ENCODE data around the gene PTPN7. TPM values are rescaled to one million over a fixed set of nuclear protein-coding genes. Genes with fewer than 3 reads are reported as not detected.
"Not testable (repeated sequence)": the region's sequence is repeated elsewhere in the genome, so short reads cannot be mapped to it uniquely, and the experiment has no call there.

The PTPN7 gene
- total RNA-seq, 1 experiment from 2014 or later: 0.33 TPM

DNA sequence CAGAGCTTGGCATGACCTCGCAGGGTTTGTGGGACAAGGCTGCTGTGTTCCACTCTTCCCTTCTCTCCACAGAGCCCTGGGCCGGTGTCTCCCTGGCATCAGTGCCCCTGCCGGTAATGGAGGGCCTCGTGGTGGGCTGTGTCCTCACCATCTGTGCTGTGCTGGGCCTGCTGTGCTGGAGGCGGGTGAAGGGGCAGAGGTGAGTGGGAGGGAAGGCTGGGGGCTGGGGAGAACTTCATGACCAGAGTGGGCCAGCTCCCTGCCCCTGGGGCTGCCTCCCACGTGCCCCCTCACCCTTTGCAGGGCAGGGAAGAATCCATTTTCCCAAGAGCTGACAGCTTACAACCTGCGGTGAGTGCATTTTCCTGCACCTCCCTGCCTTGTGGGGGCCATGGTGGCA, 21.2 kb upstream of the PTPN7 start:
- no peak for TF ChIP-seq POLR2AphosphoS5 (IDR thresholded peaks at IDR 0.05; ENCODE audit: low read depth, low read length)
- no peak for TF ChIP-seq SIN3A (IDR thresholded peaks at IDR 0.05; ENCODE audit: borderline replicate concordance, insufficient read depth, low read depth, low read length)
- TF ChIP-seq TCF7L2 (IDR thresholded peaks at IDR 0.05; ENCODE audit: low read depth, low read length): no peak
- H3K4me1 ChIP-seq (ENCODE audit: control insufficient read depth, insufficient read depth, low read length): peaks cover 7% of the 10 kb centered on the region
- no peaks in the 10 kb centered on the region for H3K36me3 ChIP-seq (ENCODE audit: control insufficient read depth, insufficient read depth, low read length)
- H3K4me3 ChIP-seq (ENCODE audit: low read depth in 2 of 2, low read length in 2 of 2): no peak overlapping the region
- no peak for DNase-seq (ENCODE audit: low read depth, low spot score)
- BruUV-seq (replicated peaks): no TSS peak
- ChIA-PET CTCF (interaction anchor here (0.5 kb wide), 1 partner anchor 175 kb away, joined by 4 read pairs; no protein-coding TSS in a partner anchor), POLR2A (no interaction called here)
- no peak for ATAC-seq
- no peak overlapping the region for H3K27ac ChIP-seq (ENCODE audit: low read length)
- in situ Hi-C loops (cut with HindIII; ENCODE audit: low pct_unique_long_range_greater_than_20kb, low sequenced_read_pairs): no loop called here
- no peaks in the 10 kb centered on the region for H3K27me3 ChIP-seq (ENCODE audit: control insufficient read depth, insufficient read depth, low read length)
- intact Hi-C loops (cut with micrococcal nuclease; ENCODE audit: unreplicated experiment): loop anchor here (10.0 kb wide), 1 partner anchor 533 kb away; the partner anchor contains the start of gene SYT2
- H3K9me3 ChIP-seq (ENCODE audit: control insufficient read depth, insufficient read depth, low read depth, low read length): no peaks in the 10 kb centered on the region

DNA sequence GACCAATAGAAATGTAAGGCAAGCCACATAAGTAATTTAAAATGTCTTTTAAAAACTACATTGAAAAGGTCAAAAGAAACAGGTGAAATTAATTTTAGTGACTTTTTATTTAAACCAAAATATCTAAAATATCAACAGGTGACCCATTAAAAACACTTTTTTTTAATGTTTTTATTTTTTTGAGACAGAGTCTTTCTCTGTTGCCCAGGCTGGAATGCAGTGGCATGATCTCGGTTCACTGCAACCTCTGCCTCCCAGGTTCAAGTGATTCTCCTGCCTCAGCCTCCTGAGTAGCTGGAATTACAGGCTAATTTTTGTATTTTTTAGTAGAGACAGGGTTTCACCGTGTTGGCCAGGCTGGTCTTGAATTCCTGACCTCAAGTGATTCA, 20.3 kb upstream of the PTPN7 start:
- CTCF ChIA-PET: interaction anchor here (1.3 kb wide), 1 partner anchor 8 kb away, joined by 4 read pairs; no protein-coding TSS in a partner anchor
- H3K9me3 ChIP-seq (ENCODE audit: control insufficient read depth, insufficient read depth, low read depth, low read length); H3K36me3 ChIP-seq (ENCODE audit: control insufficient read depth, insufficient read depth, low read length); BruUV-seq (replicated peaks); H3K27me3 ChIP-seq (ENCODE audit: control insufficient read depth, insufficient read depth, low read length); DNase-seq (ENCODE audit: low read depth, low spot score); in situ Hi-C loops (cut with HindIII; ENCODE audit: low pct_unique_long_range_greater_than_20kb, low sequenced_read_pairs); POLR2A ChIA-PET; ATAC-seq; H3K4me1 ChIP-seq (ENCODE audit: control insufficient read depth, insufficient read depth, low read length); H3K4me3 ChIP-seq (ENCODE audit: low read depth in 2 of 2, low read length in 2 of 2); H3K27ac ChIP-seq (ENCODE audit: low read length): not testable (repeated sequence)
- intact Hi-C loops (cut with micrococcal nuclease; ENCODE audit: unreplicated experiment): loop anchor here (10.0 kb wide), 1 partner anchor 534 kb away; the partner anchor contains the start of gene SYT2

DNA sequence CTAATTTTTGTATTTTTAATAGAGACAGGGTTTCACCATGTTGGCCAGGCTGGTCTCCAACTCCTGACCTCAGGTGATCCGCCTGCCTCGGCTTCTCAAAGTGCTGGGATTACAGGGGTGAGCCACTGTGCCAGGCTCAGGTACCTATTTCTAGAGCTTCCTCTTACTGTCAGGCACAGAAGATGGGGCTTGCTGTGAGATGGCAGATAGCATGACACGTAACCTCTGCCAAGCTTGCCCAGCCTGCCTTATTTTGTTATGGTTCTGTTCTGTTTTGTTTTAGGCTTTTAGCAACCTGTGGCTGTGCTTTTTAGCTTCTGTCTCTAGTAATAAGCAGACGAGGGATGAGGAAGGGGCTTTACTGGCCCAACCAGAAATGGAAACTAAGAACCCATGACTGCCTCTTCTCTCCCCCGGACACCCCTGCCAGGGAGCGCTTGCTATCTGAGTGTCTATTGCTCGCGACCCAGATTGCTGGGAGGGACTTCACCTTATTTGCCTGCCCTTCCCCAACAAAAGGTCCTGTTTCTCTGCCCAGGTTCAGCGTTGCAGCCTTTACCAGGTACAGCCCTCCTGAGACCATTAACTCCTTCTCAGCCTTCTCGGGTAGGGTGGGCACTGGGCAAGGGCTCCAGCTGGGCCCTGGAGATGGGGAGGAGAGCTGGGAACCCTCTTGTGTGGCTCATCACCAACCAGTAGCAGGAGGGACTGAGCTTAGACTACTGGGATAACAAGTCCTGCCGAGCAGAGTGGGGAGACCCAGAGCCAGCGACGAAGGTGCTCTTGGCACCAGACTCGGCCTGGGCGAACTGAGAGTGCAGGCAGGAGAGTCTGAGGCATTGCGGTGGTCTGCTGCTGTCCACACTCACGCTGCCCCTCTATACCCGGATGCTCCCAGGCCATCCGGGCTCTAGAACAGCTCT, 19.7 kb upstream of the PTPN7 start:
- ChIA-PET CTCF (interaction anchor here (1.3 kb wide), 1 partner anchor 9 kb away, joined by 4 read pairs; no protein-coding TSS in a partner anchor), POLR2A (no interaction called here)
- TF ChIP-seq POLR2AphosphoS5 (IDR thresholded peaks at IDR 0.05; ENCODE audit: low read depth, low read length): no peak
- no peak for TF ChIP-seq SIN3A (IDR thresholded peaks at IDR 0.05; ENCODE audit: borderline replicate concordance, insufficient read depth, low read depth, low read length)
- TF ChIP-seq, protein P1, sequence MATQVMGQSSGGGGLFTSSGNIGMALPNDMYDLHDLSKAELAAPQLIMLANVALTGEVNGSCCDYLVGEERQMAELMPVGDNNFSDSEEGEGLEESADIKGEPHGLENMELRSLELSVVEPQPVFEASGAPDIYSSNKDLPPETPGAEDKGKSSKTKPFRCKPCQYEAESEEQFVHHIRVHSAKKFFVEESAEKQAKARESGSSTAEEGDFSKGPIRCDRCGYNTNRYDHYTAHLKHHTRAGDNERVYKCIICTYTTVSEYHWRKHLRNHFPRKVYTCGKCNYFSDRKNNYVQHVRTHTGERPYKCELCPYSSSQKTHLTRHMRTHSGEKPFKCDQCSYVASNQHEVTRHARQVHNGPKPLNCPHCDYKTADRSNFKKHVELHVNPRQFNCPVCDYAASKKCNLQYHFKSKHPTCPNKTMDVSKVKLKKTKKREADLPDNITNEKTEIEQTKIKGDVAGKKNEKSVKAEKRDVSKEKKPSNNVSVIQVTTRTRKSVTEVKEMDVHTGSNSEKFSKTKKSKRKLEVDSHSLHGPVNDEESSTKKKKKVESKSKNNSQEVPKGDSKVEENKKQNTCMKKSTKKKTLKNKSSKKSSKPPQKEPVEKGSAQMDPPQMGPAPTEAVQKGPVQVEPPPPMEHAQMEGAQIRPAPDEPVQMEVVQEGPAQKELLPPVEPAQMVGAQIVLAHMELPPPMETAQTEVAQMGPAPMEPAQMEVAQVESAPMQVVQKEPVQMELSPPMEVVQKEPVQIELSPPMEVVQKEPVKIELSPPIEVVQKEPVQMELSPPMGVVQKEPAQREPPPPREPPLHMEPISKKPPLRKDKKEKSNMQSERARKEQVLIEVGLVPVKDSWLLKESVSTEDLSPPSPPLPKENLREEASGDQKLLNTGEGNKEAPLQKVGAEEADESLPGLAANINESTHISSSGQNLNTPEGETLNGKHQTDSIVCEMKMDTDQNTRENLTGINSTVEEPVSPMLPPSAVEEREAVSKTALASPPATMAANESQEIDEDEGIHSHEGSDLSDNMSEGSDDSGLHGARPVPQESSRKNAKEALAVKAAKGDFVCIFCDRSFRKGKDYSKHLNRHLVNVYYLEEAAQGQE (IDR thresholded peaks at IDR 0.05; ENCODE audit: insufficient read depth in 1 of 2, low read depth in 2 of 2, low read length in 1 of 2): no peak
- TF ChIP-seq, protein P2, sequence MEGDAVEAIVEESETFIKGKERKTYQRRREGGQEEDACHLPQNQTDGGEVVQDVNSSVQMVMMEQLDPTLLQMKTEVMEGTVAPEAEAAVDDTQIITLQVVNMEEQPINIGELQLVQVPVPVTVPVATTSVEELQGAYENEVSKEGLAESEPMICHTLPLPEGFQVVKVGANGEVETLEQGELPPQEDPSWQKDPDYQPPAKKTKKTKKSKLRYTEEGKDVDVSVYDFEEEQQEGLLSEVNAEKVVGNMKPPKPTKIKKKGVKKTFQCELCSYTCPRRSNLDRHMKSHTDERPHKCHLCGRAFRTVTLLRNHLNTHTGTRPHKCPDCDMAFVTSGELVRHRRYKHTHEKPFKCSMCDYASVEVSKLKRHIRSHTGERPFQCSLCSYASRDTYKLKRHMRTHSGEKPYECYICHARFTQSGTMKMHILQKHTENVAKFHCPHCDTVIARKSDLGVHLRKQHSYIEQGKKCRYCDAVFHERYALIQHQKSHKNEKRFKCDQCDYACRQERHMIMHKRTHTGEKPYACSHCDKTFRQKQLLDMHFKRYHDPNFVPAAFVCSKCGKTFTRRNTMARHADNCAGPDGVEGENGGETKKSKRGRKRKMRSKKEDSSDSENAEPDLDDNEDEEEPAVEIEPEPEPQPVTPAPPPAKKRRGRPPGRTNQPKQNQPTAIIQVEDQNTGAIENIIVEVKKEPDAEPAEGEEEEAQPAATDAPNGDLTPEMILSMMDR (IDR thresholded peaks at IDR 0.05): no peak
- TF ChIP-seq TCF7L2 (IDR thresholded peaks at IDR 0.05; ENCODE audit: low read depth, low read length): no peak
- intact Hi-C loops (cut with micrococcal nuclease; ENCODE audit: unreplicated experiment): loop anchor here (10.0 kb wide), 1 partner anchor 535 kb away; the partner anchor contains the start of gene SYT2
- in situ Hi-C loops (cut with HindIII; ENCODE audit: low pct_unique_long_range_greater_than_20kb, low sequenced_read_pairs): no loop called here
- no peaks in the 10 kb centered on the region for H3K9me3 ChIP-seq (ENCODE audit: control insufficient read depth, insufficient read depth, low read depth, low read length)
- no peak overlapping the region for H3K27ac ChIP-seq (ENCODE audit: low read length)
- H3K4me1 ChIP-seq (ENCODE audit: control insufficient read depth, insufficient read depth, low read length): peaks cover 3% of the 10 kb centered on the region
- H3K27me3 ChIP-seq (ENCODE audit: control insufficient read depth, insufficient read depth, low read length): no peaks in the 10 kb centered on the region
- no peak for DNase-seq (ENCODE audit: low read depth, low spot score)
- no peak for ATAC-seq
- BruUV-seq (replicated peaks): no TSS peak
- no peak overlapping the region for H3K4me3 ChIP-seq (ENCODE audit: low read depth in 2 of 2, low read length in 2 of 2)
- H3K36me3 ChIP-seq (ENCODE audit: control insufficient read depth, insufficient read depth, low read length): no peaks in the 10 kb centered on the region

All from Panc1 (cell line).